OCI-LY1 (cell line): Measurements from ENCODE around the gene PPP2R5B.

Experiments
- H2AFZ ChIP-seq: fragments of 200-600 bp; sonication (generic), shearing (Covaris generic); 2 replicates; pipeline ENCODE4 v1.6.0; 2014; ENCODE audit warnings: antibody characterized with exemption, mild to moderate bottlenecking, low read length
- H3F3A ChIP-seq: fragments of 200-600 bp; sonication (generic), shearing (Covaris generic); 2 replicates; pipeline ENCODE4 v1.6.0; 2014; ENCODE audit warnings: mild to moderate bottlenecking, antibody characterized with exemption, low read length, moderate library complexity; ENCODE audit not compliant: insufficient read depth
- H3K27ac ChIP-seq: fragments of 200-600 bp; sonication (generic); 2 replicates; pipeline ENCODE4 v1.5.1; 2014; ENCODE audit warnings: low read length, mixed run types, mild to moderate bottlenecking, low read depth; ENCODE audit not compliant: poor library complexity, severe bottlenecking
- H3K27me3 ChIP-seq: fragments of 200-600 bp; sonication (generic); 2 replicates; pipeline ENCODE4 v1.6.0; 2014; ENCODE audit warnings: antibody characterized with exemption, mild to moderate bottlenecking, low read length, moderate library complexity; ENCODE audit not compliant: insufficient read depth
- H3K36me3 ChIP-seq: fragments of 200-600 bp; sonication (generic); 2 replicates; pipeline ENCODE4 v1.6.1; 2014; ENCODE audit warnings: mild to moderate bottlenecking, antibody characterized with exemption, low read length, moderate library complexity, mixed read lengths; ENCODE audit not compliant: insufficient read depth
- H3K4me1 ChIP-seq: fragments of 200-600 bp; sonication (generic); 2 replicates; pipeline ENCODE4 v1.5.1; 2014; ENCODE audit warnings: mild to moderate bottlenecking, low read length, moderate library complexity; ENCODE audit not compliant: insufficient read depth, severe bottlenecking
- H3K4me2 ChIP-seq: fragments of 200-600 bp; sonication (generic), shearing (Covaris generic); 2 replicates; pipeline ENCODE4 v1.6.1; 2014; ENCODE audit warnings: low read length
- H3K4me3 ChIP-seq: fragments of 200-600 bp; sonication (generic); 2 replicates; pipeline ENCODE4 v1.5.1; 2014; ENCODE audit warnings: low read length, low read depth, mild to moderate bottlenecking, mixed read lengths; ENCODE audit not compliant: poor library complexity, severe bottlenecking
- H3K79me2 ChIP-seq: fragments of 200-600 bp; shearing (Covaris generic); 2 replicates; pipeline ENCODE4 v1.6.1; 2016; ENCODE audit warnings: mixed run types, low read length, mixed read lengths; ENCODE audit not compliant: insufficient read depth
- H3K9ac ChIP-seq: fragments of 200-600 bp; sonication (generic), shearing (Covaris generic); 2 replicates; pipeline ENCODE4 v1.6.1; 2014; ENCODE audit warnings: mild to moderate bottlenecking, low read length, mixed read lengths
- H3K9me2 ChIP-seq: fragments of 200-600 bp; sonication (generic), shearing (Covaris generic); 2 replicates; pipeline ENCODE4 v1.6.1; 2014; ENCODE audit warnings: low read depth, mild to moderate bottlenecking, low read length, mixed read lengths
- H3K9me3 ChIP-seq: fragments of 200-600 bp; shearing (Covaris generic); 2 replicates; pipeline ENCODE4 v1.6.1; 2014; ENCODE audit warnings: low read length, mixed read lengths
- H4K20me1 ChIP-seq: fragments of 200-600 bp; sonication (generic), shearing (Covaris generic); 2 replicates; pipeline ENCODE4 v1.6.0; 2016; ENCODE audit warnings: mild to moderate bottlenecking, low read length; ENCODE audit not compliant: insufficient read depth
- CTCF ChIP-seq: fragments of 200-600 bp; sonication (generic), shearing (Covaris generic); IDR thresholded peaks from 2 replicates; pipeline ENCODE4 v1.5.1; 2017; ENCODE audit warnings: mild to moderate bottlenecking, antibody characterized with exemption, low read length, moderate library complexity, mixed read lengths
- EZH2 ChIP-seq: fragments of 200-600 bp; sonication (generic), shearing (Covaris generic); IDR thresholded peaks from 2 replicates; pipeline ENCODE4 v1.8.0; 2017; ENCODE audit warnings: borderline replicate concordance, mixed run types, mild to moderate bottlenecking, antibody characterized with exemption, low read length, moderate library complexity, mixed read lengths

PPP2R5B gene

GRCh38 chr11:64951529-64951928 is 27.0 kb downstream of the PPP2R5B start:
- H3K9ac ChIP-seq, result no peak overlapping the region

GRCh38 chr11:64954201-64954600 is 29.7 kb downstream of the PPP2R5B start:
- Histone ChIP-seq H3K4me3 (no peak overlapping the region), H3K27ac (no peak overlapping the region), H3K4me1 (no peaks in the 10 kb centered on the region), H3K79me2 (no peaks in the 10 kb centered on the region), H3K9me3 (no peaks in the 10 kb centered on the region), H3K9me2 (no peaks in the 10 kb centered on the region), H3K9ac (no peak overlapping the region), H3F3A (no peaks in the 10 kb centered on the region), H3K4me2 (no peak overlapping the region), H3K27me3 (no peaks in the 10 kb centered on the region), H3K36me3 (no peaks in the 10 kb centered on the region), H4K20me1 (no peaks in the 10 kb centered on the region), H2AFZ (no peak overlapping the region)
- no peak for TF ChIP-seq CTCF
- no peak for TF ChIP-seq EZH2

More at GRCh38 chr11:64951529-64951928, 27.0 kb downstream of the PPP2R5B start:
- H2AFZ ChIP-seq, result no peak overlapping the region
- no peaks in the 10 kb centered on the region for H3K9me2 ChIP-seq
- no peaks in the 10 kb centered on the region for H3K27me3 ChIP-seq
- no peaks in the 10 kb centered on the region for H3K79me2 ChIP-seq
- no peaks in the 10 kb centered on the region for H3K4me1 ChIP-seq
- TF ChIP-seq EZH2 (no peak), CTCF (no peak)
- H3K4me2 ChIP-seq, result no peak overlapping the region
- H3F3A ChIP-seq, result no peaks in the 10 kb centered on the region
- H3K9me3 ChIP-seq, result no peaks in the 10 kb centered on the region
- H3K36me3 ChIP-seq, result no peaks in the 10 kb centered on the region
- H3K27ac ChIP-seq, result no peak overlapping the region
- H4K20me1 ChIP-seq, result no peaks in the 10 kb centered on the region
- H3K4me3 ChIP-seq, result no peak overlapping the region

- TF ChIP-seq CTCF (no peak), EZH2 (no peak)
- H3K4me3 ChIP-seq, result no peak overlapping the region
- H3K27me3 ChIP-seq, result no peaks in the 10 kb centered on the region
- H3K36me3 ChIP-seq, result no peaks in the 10 kb centered on the region
- no peaks in the 10 kb centered on the region for H3K4me1 ChIP-seq
- H3K27ac ChIP-seq, result no peak overlapping the region
- H3K9me2 ChIP-seq, result no peaks in the 10 kb centered on the region
- no peak overlapping the region for H2AFZ ChIP-seq
- H3K79me2 ChIP-seq, result no peaks in the 10 kb centered on the region
- H3K9me3 ChIP-seq, result no peaks in the 10 kb centered on the region
- no peak overlapping the region for H3K9ac ChIP-seq
- no peaks in the 10 kb centered on the region for H4K20me1 ChIP-seq
- H3K4me2 ChIP-seq, result no peak overlapping the region
- no peaks in the 10 kb centered on the region for H3F3A ChIP-seq
Observed at GRCh38 chr11:64959498-64959897, 35.0 kb downstream of the PPP2R5B start.
